SK-N-SH treated with all-trans-retinoic acid at 6 μM for 48 hours (cell line): Measurements from ENCODE around the gene ARID1B.

Experiments
- ATAC-seq: fragments of 200-7000 bp; cut with Tn5 transposase; 3 replicates; pipeline ENCODE4 v1.9.1; 2020; ENCODE audit warnings: mild to moderate bottlenecking, moderate library complexity
- ARNTL ChIP-seq: fragments of 450-650 bp; formaldehyde crosslinking; IDR thresholded peaks from 2 replicates; pipeline ENCODE4 v1.5.0; 2020; ENCODE audit warnings: low read depth, mild to moderate bottlenecking, moderate library complexity, borderline replicate concordance
- CREB5 ChIP-seq: fragments of 250-450 bp; sonication (Bioruptor Pico); IDR thresholded peaks from 2 replicates; pipeline ENCODE4 v1.5.1; 2020; ENCODE audit warnings: low read depth, mild to moderate bottlenecking, moderate library complexity
- CSRNP3 ChIP-seq: fragments of 250-450 bp; sonication (Bioruptor Pico); IDR thresholded peaks from 2 replicates; pipeline ENCODE4 v1.5.1; 2021; ENCODE audit warnings: mild to moderate bottlenecking, moderate library complexity
- ESRRG ChIP-seq: fragments of 250-450 bp; sonication (Bioruptor Pico); IDR thresholded peaks from 2 replicates; pipeline ENCODE4 v1.6.1; 2021; ENCODE audit warnings: mild to moderate bottlenecking
- GLIS3 ChIP-seq: fragments of 250-450 bp; sonication (Bioruptor Pico); IDR thresholded peaks from 2 replicates; pipeline ENCODE4 v1.5.0; 2020; ENCODE audit warnings: mild to moderate bottlenecking, moderate library complexity
- ISL1 ChIP-seq: fragments of 250-450 bp; sonication (Bioruptor Pico); IDR thresholded peaks from 2 replicates; pipeline ENCODE4 v2.1.2; 2022; ENCODE audit warnings: mild to moderate bottlenecking, moderate library complexity
- OSR1 ChIP-seq: fragments of 250-450 bp; sonication (Bioruptor Pico); IDR thresholded peaks from 2 replicates; pipeline ENCODE4 v1.8.0; 2022; ENCODE audit warnings: moderate library complexity, mild to moderate bottlenecking, inconsistent platforms
- POU6F1 ChIP-seq: fragments of 250-450 bp; sonication (Bioruptor Pico); IDR thresholded peaks from 2 replicates; pipeline ENCODE4 v1.8.0; 2021; ENCODE audit warnings: low read depth, mild to moderate bottlenecking, moderate library complexity, borderline replicate concordance
- PPARA ChIP-seq: fragments of 250-450 bp; sonication (Bioruptor Pico); IDR thresholded peaks from 2 replicates; pipeline ENCODE4 v1.5.0; 2020; ENCODE audit warnings: mild to moderate bottlenecking, borderline replicate concordance
- RARB ChIP-seq: fragments of 250-450 bp; sonication (Bioruptor Pico); IDR thresholded peaks from 2 replicates; pipeline ENCODE4 v1.8.0; 2021; ENCODE audit warnings: mild to moderate bottlenecking, moderate library complexity
- TCF4 ChIP-seq: fragments of 250-450 bp; sonication (Bioruptor Pico); IDR thresholded peaks from 2 replicates; pipeline ENCODE4 v1.8.0; 2021; ENCODE audit warnings: mild to moderate bottlenecking, moderate library complexity, borderline replicate concordance
- TOX ChIP-seq: fragments of 250-450 bp; sonication (Bioruptor Pico); IDR thresholded peaks from 2 replicates; pipeline ENCODE4 v1.8.0; 2021; ENCODE audit warnings: mild to moderate bottlenecking, moderate library complexity, borderline replicate concordance
- TSHZ2 ChIP-seq: fragments of 250-450 bp; sonication (Bioruptor Pico); IDR thresholded peaks from 2 replicates; pipeline ENCODE4 v1.5.0; 2020; ENCODE audit warnings: mild to moderate bottlenecking, moderate library complexity
- ZFP3 ChIP-seq: fragments of 250-450 bp; sonication (Bioruptor Pico); IDR thresholded peaks from 2 replicates; pipeline ENCODE4 v1.5.0; 2020; ENCODE audit warnings: mild to moderate bottlenecking, moderate library complexity
- ZNF565 ChIP-seq: fragments of 450-650 bp; formaldehyde crosslinking; conservative IDR thresholded peaks from 2 replicates; pipeline ENCODE4 v1.5.0; 2020; ENCODE audit warnings: low read depth, mild to moderate bottlenecking, moderate library complexity
- ZNF70 ChIP-seq: fragments of 450-650 bp; formaldehyde crosslinking; IDR thresholded peaks from 2 replicates; pipeline ENCODE4 v1.5.0; 2020; ENCODE audit warnings: mild to moderate bottlenecking, moderate library complexity
- TF ChIP-seq, protein P1 (sequence below): fragments of 250-450 bp; sonication (Bioruptor Pico); IDR thresholded peaks from 2 replicates; pipeline ENCODE4 v1.8.0; 2020; ENCODE audit warnings: mild to moderate bottlenecking, moderate library complexity, borderline replicate concordance

The ARID1B gene

GRCh38 chr6:157126183-157127098, 349.3 kb downstream of the ARID1B start:
- no peak for TF ChIP-seq ZNF70 (CRISPR knock-in tag)
- TF ChIP-seq GLIS3 (CRISPR knock-in tag): no peak
- TF ChIP-seq OSR1 (CRISPR knock-in tag): no peak
- no peak for TF ChIP-seq TOX (CRISPR knock-in tag)
- no peak for TF ChIP-seq ESRRG (CRISPR knock-in tag)
- no peak for TF ChIP-seq ZNF565
- no peak for TF ChIP-seq ARNTL
- no peak for TF ChIP-seq ISL1 (CRISPR knock-in tag)
- no peak for TF ChIP-seq TCF4 (CRISPR knock-in tag)
- TF ChIP-seq ZFP3 (CRISPR knock-in tag): no peak
- no peak for TF ChIP-seq CSRNP3 (CRISPR knock-in tag)
- no peak for TF ChIP-seq CREB5
- TF ChIP-seq POU6F1: no peak
- no peak for TF ChIP-seq TSHZ2 (CRISPR knock-in tag)
- TF ChIP-seq, protein P1, sequence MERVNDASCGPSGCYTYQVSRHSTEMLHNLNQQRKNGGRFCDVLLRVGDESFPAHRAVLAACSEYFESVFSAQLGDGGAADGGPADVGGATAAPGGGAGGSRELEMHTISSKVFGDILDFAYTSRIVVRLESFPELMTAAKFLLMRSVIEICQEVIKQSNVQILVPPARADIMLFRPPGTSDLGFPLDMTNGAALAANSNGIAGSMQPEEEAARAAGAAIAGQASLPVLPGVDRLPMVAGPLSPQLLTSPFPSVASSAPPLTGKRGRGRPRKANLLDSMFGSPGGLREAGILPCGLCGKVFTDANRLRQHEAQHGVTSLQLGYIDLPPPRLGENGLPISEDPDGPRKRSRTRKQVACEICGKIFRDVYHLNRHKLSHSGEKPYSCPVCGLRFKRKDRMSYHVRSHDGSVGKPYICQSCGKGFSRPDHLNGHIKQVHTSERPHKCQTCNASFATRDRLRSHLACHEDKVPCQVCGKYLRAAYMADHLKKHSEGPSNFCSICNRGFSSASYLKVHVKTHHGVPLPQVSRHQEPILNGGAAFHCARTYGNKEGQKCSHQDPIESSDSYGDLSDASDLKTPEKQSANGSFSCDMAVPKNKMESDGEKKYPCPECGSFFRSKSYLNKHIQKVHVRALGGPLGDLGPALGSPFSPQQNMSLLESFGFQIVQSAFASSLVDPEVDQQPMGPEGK: no peak
- TF ChIP-seq, all 23 proteins: peak for 0
- ATAC-seq: no peak

DNA sequence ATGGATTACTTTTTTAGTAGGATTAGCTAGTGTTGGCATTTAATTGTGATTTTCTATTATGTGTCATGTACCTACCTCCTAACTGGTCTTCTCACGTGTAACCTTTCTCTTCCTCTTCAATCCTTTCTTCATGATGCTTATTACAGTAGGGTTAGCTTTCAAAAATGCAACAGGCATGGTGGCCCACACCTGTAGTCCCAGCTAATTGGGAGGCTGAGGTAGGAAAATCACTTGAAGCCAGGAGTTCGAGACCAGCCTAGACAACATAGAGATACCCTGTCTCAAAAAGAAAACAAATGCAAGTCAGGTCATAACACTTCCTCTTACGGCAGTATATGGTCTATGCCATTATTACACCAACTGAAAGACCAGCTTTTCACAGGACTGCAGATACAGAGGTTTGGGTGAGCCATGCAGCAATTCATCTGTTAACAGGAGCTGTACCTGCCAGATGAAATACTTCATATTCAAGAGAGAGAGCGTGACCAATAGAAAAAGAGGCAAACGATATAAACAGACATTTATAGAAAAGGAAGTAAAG, 351.1 kb downstream of the ARID1B start:
- no peak for ATAC-seq
- TF ChIP-seq PPARA (CRISPR knock-in tag) (no peak), RARB (CRISPR knock-in tag) (no peak), TCF4 (CRISPR knock-in tag) (no peak), CSRNP3 (CRISPR knock-in tag) (no peak)
- TF ChIP-seq, protein P1: no peak
